Measurements from ENCODE around the gene EEFSEC. TPM values are rescaled to one million over a fixed set of nuclear protein-coding genes. Genes with fewer than 3 reads are reported as not detected.

EEFSEC gene
- total RNA-seq, 1 donor = 5.1 TPM

DNA sequence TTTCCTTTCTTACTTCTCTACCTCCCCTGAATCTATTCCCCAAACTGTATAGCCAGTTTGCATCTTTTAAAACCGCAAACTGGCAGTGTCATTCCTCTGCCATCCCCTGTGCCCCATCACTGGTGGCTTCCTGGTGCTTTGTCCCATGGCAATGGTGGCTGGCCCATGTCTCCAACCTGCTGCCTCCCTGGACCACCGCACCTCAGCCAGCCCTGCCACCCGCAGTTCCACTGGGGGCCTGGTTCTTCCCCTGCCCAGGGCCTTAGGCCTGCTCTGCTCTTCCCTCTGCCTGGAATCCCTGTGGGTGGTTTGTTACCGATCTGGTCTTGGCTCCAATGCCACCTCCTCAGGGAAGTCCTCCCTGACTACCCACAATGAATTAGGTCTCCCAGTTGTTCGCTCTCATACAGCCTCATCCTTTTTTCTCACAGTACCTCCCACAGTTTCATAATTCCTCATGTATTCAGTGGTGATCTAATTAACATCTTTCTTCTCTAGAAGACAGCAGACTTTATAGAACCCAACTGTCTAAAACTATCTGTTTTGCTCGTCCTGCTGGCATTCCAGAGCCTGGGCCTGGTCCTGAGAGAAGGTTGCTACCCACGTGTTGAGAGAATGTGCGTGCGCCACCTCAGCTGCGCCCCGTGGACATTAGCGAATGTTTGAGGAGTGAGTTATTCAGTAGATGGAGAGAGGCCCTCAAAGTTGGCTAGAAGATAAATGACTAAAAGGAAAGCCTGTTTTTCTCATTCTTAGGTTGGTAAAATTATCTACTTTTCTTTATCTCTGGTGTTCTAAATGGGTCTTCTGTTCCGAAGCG, 183.3 kb downstream of the EEFSEC start:
- Histone ChIP-seq H3K4me3 (ENCODE audit: insufficient read depth, low read length) (no peak overlapping the region), H3K4me1 (ENCODE audit: insufficient read depth, low read length) (no peaks in the 10 kb centered on the region), H2AFZ (ENCODE audit: low read length) (no peak overlapping the region), H3K9me3 (ENCODE audit: low read depth, low read length) (no peaks in the 10 kb centered on the region), H3K36me3 (ENCODE audit: insufficient read depth, low read length) (no peaks in the 10 kb centered on the region), H4K20me1 (ENCODE audit: insufficient read depth, low read length) (no peaks in the 10 kb centered on the region), H3K4me2 (ENCODE audit: insufficient read depth, low read length) (no peak overlapping the region), H3K79me2 (ENCODE audit: insufficient read depth, low read length) (no peaks in the 10 kb centered on the region), H3K27me3 (ENCODE audit: insufficient read depth, low read length) (no peaks in the 10 kb centered on the region), H3K27ac (ENCODE audit: low read depth, low read length) (no peak overlapping the region)
- DNase-seq (ENCODE audit: insufficient read length, low spot score, missing footprints) = no peak
- TF ChIP-seq, protein P1, sequence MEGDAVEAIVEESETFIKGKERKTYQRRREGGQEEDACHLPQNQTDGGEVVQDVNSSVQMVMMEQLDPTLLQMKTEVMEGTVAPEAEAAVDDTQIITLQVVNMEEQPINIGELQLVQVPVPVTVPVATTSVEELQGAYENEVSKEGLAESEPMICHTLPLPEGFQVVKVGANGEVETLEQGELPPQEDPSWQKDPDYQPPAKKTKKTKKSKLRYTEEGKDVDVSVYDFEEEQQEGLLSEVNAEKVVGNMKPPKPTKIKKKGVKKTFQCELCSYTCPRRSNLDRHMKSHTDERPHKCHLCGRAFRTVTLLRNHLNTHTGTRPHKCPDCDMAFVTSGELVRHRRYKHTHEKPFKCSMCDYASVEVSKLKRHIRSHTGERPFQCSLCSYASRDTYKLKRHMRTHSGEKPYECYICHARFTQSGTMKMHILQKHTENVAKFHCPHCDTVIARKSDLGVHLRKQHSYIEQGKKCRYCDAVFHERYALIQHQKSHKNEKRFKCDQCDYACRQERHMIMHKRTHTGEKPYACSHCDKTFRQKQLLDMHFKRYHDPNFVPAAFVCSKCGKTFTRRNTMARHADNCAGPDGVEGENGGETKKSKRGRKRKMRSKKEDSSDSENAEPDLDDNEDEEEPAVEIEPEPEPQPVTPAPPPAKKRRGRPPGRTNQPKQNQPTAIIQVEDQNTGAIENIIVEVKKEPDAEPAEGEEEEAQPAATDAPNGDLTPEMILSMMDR (IDR thresholded peaks at IDR 0.05; ENCODE audit: extremely low read depth, low read depth, low read length) = no peak

GRCh38 chr3:128337305-128337704, 184.0 kb downstream of the EEFSEC start:
- H3K79me2 ChIP-seq (ENCODE audit: insufficient read depth, low read length) = no peaks in the 10 kb centered on the region
- DNase-seq (ENCODE audit: insufficient read length, low spot score, missing footprints) = no peak
- no peak overlapping the region for H3K4me2 ChIP-seq (ENCODE audit: insufficient read depth, low read length)
- no peaks in the 10 kb centered on the region for H3K27me3 ChIP-seq (ENCODE audit: insufficient read depth, low read length)
- no peak overlapping the region for H3K27ac ChIP-seq (ENCODE audit: low read depth, low read length)
- TF ChIP-seq, protein P1 (IDR thresholded peaks at IDR 0.05; ENCODE audit: extremely low read depth, low read depth, low read length) = no peak
- H3K4me3 ChIP-seq (ENCODE audit: insufficient read depth, low read length) = no peak overlapping the region
- H4K20me1 ChIP-seq (ENCODE audit: insufficient read depth, low read length) = no peaks in the 10 kb centered on the region
- H3K4me1 ChIP-seq (ENCODE audit: insufficient read depth, low read length) = no peaks in the 10 kb centered on the region
- H2AFZ ChIP-seq (ENCODE audit: low read length) = no peak overlapping the region
- H3K36me3 ChIP-seq (ENCODE audit: insufficient read depth, low read length) = no peaks in the 10 kb centered on the region
- H3K9me3 ChIP-seq (ENCODE audit: low read depth, low read length) = no peaks in the 10 kb centered on the region

- no peaks in the 10 kb centered on the region for H3K4me1 ChIP-seq (ENCODE audit: insufficient read depth, low read length)
- H3K4me2 ChIP-seq (ENCODE audit: insufficient read depth, low read length) = no peak overlapping the region
- no peaks in the 10 kb centered on the region for H4K20me1 ChIP-seq (ENCODE audit: insufficient read depth, low read length)
- H3K27me3 ChIP-seq (ENCODE audit: insufficient read depth, low read length) = no peaks in the 10 kb centered on the region
- no peak overlapping the region for H3K4me3 ChIP-seq (ENCODE audit: insufficient read depth, low read length)
- no peaks in the 10 kb centered on the region for H3K79me2 ChIP-seq (ENCODE audit: insufficient read depth, low read length)
- DNase-seq (ENCODE audit: insufficient read length, low spot score, missing footprints) = peak; percentile 36
- TF ChIP-seq, protein P1 (IDR thresholded peaks at IDR 0.05; ENCODE audit: extremely low read depth, low read depth, low read length) = no peak
- no peaks in the 10 kb centered on the region for H3K9me3 ChIP-seq (ENCODE audit: low read depth, low read length)
- no peak overlapping the region for H3K27ac ChIP-seq (ENCODE audit: low read depth, low read length)
- no peak overlapping the region for H2AFZ ChIP-seq (ENCODE audit: low read length)
- no peaks in the 10 kb centered on the region for H3K36me3 ChIP-seq (ENCODE audit: insufficient read depth, low read length)
Measured at GRCh38 chr3:128338536-128339330, 185.5 kb downstream of the EEFSEC start.

DNA sequence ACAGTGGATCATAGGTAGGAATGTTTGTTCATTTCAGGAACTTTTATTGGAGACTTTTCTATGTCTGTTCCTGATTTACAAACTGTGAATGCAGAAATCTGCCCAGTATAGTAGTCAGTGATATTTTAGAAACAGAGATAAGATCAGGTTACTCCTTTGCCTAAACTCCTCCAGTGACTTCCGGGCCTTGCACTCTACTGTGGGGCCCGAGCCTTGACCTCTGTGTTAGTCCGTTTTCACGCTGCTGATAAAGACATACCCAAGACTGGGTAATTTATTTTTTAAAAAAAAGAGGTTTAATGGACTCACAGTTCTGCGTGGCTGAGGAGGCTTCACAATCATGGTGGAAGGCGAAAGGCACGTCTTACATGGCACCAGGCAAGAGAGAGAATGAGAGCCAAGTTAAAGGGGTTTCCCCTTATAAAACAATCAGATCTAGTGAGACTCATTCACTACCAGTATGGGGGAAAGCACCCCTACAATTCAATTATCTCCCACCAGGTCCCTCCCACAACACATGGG, 186.3 kb downstream of the EEFSEC start:
- Histone ChIP-seq H3K4me1 (ENCODE audit: insufficient read depth, low read length) (no peaks in the 10 kb centered on the region), H4K20me1 (ENCODE audit: insufficient read depth, low read length) (no peaks in the 10 kb centered on the region), H3K27me3 (ENCODE audit: insufficient read depth, low read length) (no peaks in the 10 kb centered on the region), H2AFZ (ENCODE audit: low read length) (no peak overlapping the region), H3K36me3 (ENCODE audit: insufficient read depth, low read length) (no peaks in the 10 kb centered on the region), H3K27ac (ENCODE audit: low read depth, low read length) (no peak overlapping the region), H3K4me2 (ENCODE audit: insufficient read depth, low read length) (no peak overlapping the region), H3K79me2 (ENCODE audit: insufficient read depth, low read length) (no peaks in the 10 kb centered on the region), H3K4me3 (ENCODE audit: insufficient read depth, low read length) (no peak overlapping the region), H3K9me3 (ENCODE audit: low read depth, low read length) (no peaks in the 10 kb centered on the region)
- DNase-seq (ENCODE audit: insufficient read length, low spot score, missing footprints) = no peak
- TF ChIP-seq, protein P1 (IDR thresholded peaks at IDR 0.05; ENCODE audit: extremely low read depth, low read depth, low read length) = no peak
